Fibroblast of lung (primary cell): ENCODE results near the gene DCPS. TPM values are rescaled to one million over a fixed set of nuclear protein-coding genes. Genes with fewer than 3 reads are reported as not detected.

Source experiments
- DNase-seq, 2 donors: peaks; one replicate each; pipeline versions ENCODE4 v3.0.0 to v3.0.0-alpha.2; 2010; ENCODE audit warnings: low read depth in 2 of 2
- H2AFZ ChIP-seq: 2 replicates; pipeline ENCODE4 v1.5.1; 2012; ENCODE audit warnings: low read length, control low read depth, inconsistent platforms
- H3K27ac ChIP-seq: 2 replicates; pipeline ENCODE4 v1.5.1; 2011; ENCODE audit warnings: low read length, control low read depth; ENCODE audit not compliant: insufficient read depth
- H3K27me3 ChIP-seq: 2 replicates; pipeline ENCODE4 v1.5.1; 2011; ENCODE audit warnings: mild to moderate bottlenecking, low read length; ENCODE audit not compliant: control insufficient read depth, insufficient read depth
- H3K36me3 ChIP-seq: 2 replicates; pipeline ENCODE4 v1.5.1; 2011; ENCODE audit warnings: low read length; ENCODE audit not compliant: control insufficient read depth, insufficient read depth
- H3K4me1 ChIP-seq: 2 replicates; pipeline ENCODE4 v1.5.1; 2011; ENCODE audit warnings: low read length; ENCODE audit not compliant: control insufficient read depth, insufficient read depth; ENCODE audit errors: extremely low read depth
- H3K4me2 ChIP-seq: 2 replicates; pipeline ENCODE4 v1.5.1; 2011; ENCODE audit warnings: low read length, control low read depth; ENCODE audit not compliant: insufficient read depth; ENCODE audit errors: extremely low read depth
- H3K4me3 ChIP-seq, 4 experiments: fragments of 200-600 bp in 1 of 4; sonication (generic) in 1 of 4; replicated peaks in 1 of 4; 2 replicates each; pipeline ENCODE4 v1.5.1; 2011 to 2016; ENCODE audit warnings: low read length in 4 of 4, low read depth in 3 of 4, mild to moderate bottlenecking in 3 of 4, control low read depth in 2 of 4, inconsistent platforms in 1 of 4, mixed read lengths in 1 of 4; ENCODE audit not compliant: insufficient read depth in 1 of 4; ENCODE audit errors: control extremely low read depth in 1 of 4
- H3K79me2 ChIP-seq: 2 replicates; pipeline ENCODE4 v1.5.1; 2012; ENCODE audit warnings: mild to moderate bottlenecking, low read length, inconsistent platforms; ENCODE audit not compliant: control insufficient read depth, insufficient read depth
- H3K9ac ChIP-seq: 2 replicates; pipeline ENCODE4 v1.5.1; 2011; ENCODE audit warnings: mild to moderate bottlenecking, low read length, control low read depth; ENCODE audit not compliant: insufficient read depth
- H3K9me3 ChIP-seq: 2 replicates; pipeline ENCODE4 v1.5.1; 2012; ENCODE audit warnings: low read depth, low read length; ENCODE audit not compliant: control insufficient read depth, insufficient read depth
- H4K20me1 ChIP-seq: 2 replicates; pipeline ENCODE4 v1.5.1; 2011; ENCODE audit warnings: low read length; ENCODE audit not compliant: control insufficient read depth, insufficient read depth; ENCODE audit errors: extremely low read depth
- CTCF ChIP-seq, 2 donors: IDR thresholded peaks in 1 of 2; conservative IDR thresholded peaks in 1 of 2; 1 replicate in 1 of 2; 2 replicates in 1 of 2; pipeline ENCODE4 v1.5.1; 2011 to 2012; ENCODE audit warnings: low read length in 2 of 2, control low read depth in 1 of 2, inconsistent platforms in 1 of 2, low read depth in 1 of 2, mild to moderate bottlenecking in 1 of 2
- EZH2 ChIP-seq: IDR thresholded peaks from 2 replicates; pipeline ENCODE4 v1.5.1; 2012; ENCODE audit warnings: low read length, control low read depth, mild to moderate bottlenecking; ENCODE audit errors: missing control alignments
- polyA plus RNA-seq, 2 donors: library from polyadenylated mRNA; depleted of rRNA in 1 of 2; stranded (reverse) in 1 of 2; unstranded in 1 of 2; fragments of >200 nt; gene quantifications; 2 replicates each; pipeline ENCODE4 v1.2.1, GENCODE V29; 2011 to 2012; ENCODE audit warnings: missing spikeins in 1 of 2
- total RNA-seq: library from RNA; depleted of rRNA; stranded (reverse); fragments of >200 nt; gene quantifications from 2 replicates; pipeline ENCODE4 v1.2.1, GENCODE V29; 2014

DCPS gene
- total and polyA plus RNA-seq, 2 donors (not counting 1 experiment from before 2014, with no cell fraction given): 13.0 to 22.7 TPM

GRCh38 chr11:126331286-126331685, 27.4 kb downstream of the DCPS start:
- no peak for DNase-seq
- H3K9ac ChIP-seq: no peak overlapping the region
- H3K4me1 ChIP-seq: peaks cover 15% of the 10 kb centered on the region
- no peak overlapping the region for H3K27ac ChIP-seq
- H3K36me3 ChIP-seq: peaks cover 3% of the 10 kb centered on the region
- no peaks in the 10 kb centered on the region for H3K9me3 ChIP-seq
- no peaks in the 10 kb centered on the region for H4K20me1 ChIP-seq
- H3K27me3 ChIP-seq: no peaks in the 10 kb centered on the region
- no peak overlapping the region for H3K4me2 ChIP-seq
- TF ChIP-seq CTCF (conservative IDR thresholded peaks at IDR 0.05 in 1 of 2, IDR thresholded peaks at IDR 0.05 in 1 of 2; ENCODE audit: low read depth in 1 of 2, low read length in 2 of 2): no peak
- TF ChIP-seq EZH2: no peak
- no peak overlapping the region for H3K4me3 ChIP-seq
- H2AFZ ChIP-seq: no peak overlapping the region
- H3K79me2 ChIP-seq: no peaks in the 10 kb centered on the region

DNA sequence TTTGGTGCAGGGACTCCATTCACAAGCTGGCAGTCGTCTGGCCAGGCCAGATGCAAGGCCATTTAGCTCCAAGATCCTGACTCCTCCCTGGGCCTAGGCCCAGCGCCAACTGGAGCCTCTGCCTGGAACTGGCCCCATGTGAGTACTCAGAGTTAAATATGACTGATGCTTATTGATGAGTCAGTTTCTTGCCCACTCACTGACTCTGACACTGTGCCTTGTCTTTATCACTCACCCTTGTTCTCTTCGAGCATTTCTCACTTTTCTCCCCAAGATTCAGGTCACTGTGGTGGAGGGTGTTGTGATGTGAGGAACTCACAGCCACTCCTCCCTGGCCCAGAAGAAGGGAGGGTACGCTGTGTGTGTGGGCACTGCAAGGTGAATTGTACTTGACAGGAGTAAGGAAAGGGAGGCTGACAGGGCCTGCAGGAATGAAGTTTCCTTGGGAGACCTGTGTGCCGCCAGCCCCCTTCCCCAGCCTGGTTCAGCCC, 28.4 kb downstream of the DCPS start:
- H3K79me2 ChIP-seq: no peaks in the 10 kb centered on the region
- H3K27ac ChIP-seq: peak overlapping the region; percentile 29
- no peak overlapping the region for H3K4me3 ChIP-seq
- TF ChIP-seq CTCF (conservative IDR thresholded peaks at IDR 0.05 in 1 of 2, IDR thresholded peaks at IDR 0.05 in 1 of 2; ENCODE audit: low read depth in 1 of 2, low read length in 2 of 2): no peak
- no peak for TF ChIP-seq EZH2
- H3K27me3 ChIP-seq: no peaks in the 10 kb centered on the region
- H3K4me2 ChIP-seq: peak overlapping the region; percentile 41
- H4K20me1 ChIP-seq: no peaks in the 10 kb centered on the region
- peak; percentile 85 to 88 for DNase-seq
- H3K9me3 ChIP-seq: no peaks in the 10 kb centered on the region
- H3K36me3 ChIP-seq: peaks cover 3% of the 10 kb centered on the region
- H3K4me1 ChIP-seq: peaks cover 15% of the 10 kb centered on the region
- peak overlapping the region; percentile 13 for H3K9ac ChIP-seq
- no peak overlapping the region for H2AFZ ChIP-seq

DNA sequence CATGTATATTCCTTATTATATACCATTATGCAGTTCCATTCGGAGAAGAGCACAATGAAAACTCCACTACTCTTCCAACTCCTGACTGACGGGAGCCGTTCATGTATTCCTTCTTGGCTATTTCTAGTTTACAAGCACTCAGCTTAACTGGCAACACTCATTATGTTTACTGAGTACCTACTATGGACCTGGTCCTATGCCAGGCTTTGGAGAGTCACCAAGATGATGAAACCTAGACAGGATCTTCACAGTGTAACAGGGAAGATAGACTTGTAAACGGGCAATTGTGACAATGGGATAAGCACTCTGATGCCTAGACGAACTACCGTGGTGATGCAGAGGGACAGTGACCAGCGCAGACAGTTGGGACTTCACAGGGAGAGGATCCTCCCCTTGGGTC, 29.3 kb downstream of the DCPS start:
- H3K27ac ChIP-seq: no peak overlapping the region
- no peak overlapping the region for H2AFZ ChIP-seq
- no peak overlapping the region for H3K9ac ChIP-seq
- DNase-seq: no peak
- no peaks in the 10 kb centered on the region for H3K9me3 ChIP-seq
- H4K20me1 ChIP-seq: no peaks in the 10 kb centered on the region
- H3K27me3 ChIP-seq: no peaks in the 10 kb centered on the region
- no peak overlapping the region for H3K4me3 ChIP-seq
- H3K36me3 ChIP-seq: peaks cover 5% of the 10 kb centered on the region
- no peaks in the 10 kb centered on the region for H3K79me2 ChIP-seq
- H3K4me1 ChIP-seq: peaks cover 15% of the 10 kb centered on the region
- no peak overlapping the region for H3K4me2 ChIP-seq
- TF ChIP-seq CTCF (conservative IDR thresholded peaks at IDR 0.05 in 1 of 2, IDR thresholded peaks at IDR 0.05 in 1 of 2; ENCODE audit: low read depth in 1 of 2, low read length in 2 of 2) (no peak), EZH2 (no peak)
